Stimulated activated CD8-positive, alpha-beta memory T cell treated with anti-CD3 and anti-CD28 coated beads, Interleukin-4, amount 100 ng/mL, for 4 hours (primary cell): ENCODE results near the gene MRGPRE.
"Not testable (repeated sequence)": the region's sequence is repeated elsewhere in the genome, so short reads cannot be mapped to it uniquely, and the experiment has no call there.

Experiments
- DNase-seq, 2 donors: peaks; one replicate each; pipeline ENCODE4 v3.0.0-alpha.2; 2020; ENCODE audit warnings: low read depth in 2 of 2, low spot score in 1 of 2

The MRGPRE gene, protein sequence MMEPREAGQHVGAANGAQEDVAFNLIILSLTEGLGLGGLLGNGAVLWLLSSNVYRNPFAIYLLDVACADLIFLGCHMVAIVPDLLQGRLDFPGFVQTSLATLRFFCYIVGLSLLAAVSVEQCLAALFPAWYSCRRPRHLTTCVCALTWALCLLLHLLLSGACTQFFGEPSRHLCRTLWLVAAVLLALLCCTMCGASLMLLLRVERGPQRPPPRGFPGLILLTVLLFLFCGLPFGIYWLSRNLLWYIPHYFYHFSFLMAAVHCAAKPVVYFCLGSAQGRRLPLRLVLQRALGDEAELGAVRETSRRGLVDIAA

DNA sequence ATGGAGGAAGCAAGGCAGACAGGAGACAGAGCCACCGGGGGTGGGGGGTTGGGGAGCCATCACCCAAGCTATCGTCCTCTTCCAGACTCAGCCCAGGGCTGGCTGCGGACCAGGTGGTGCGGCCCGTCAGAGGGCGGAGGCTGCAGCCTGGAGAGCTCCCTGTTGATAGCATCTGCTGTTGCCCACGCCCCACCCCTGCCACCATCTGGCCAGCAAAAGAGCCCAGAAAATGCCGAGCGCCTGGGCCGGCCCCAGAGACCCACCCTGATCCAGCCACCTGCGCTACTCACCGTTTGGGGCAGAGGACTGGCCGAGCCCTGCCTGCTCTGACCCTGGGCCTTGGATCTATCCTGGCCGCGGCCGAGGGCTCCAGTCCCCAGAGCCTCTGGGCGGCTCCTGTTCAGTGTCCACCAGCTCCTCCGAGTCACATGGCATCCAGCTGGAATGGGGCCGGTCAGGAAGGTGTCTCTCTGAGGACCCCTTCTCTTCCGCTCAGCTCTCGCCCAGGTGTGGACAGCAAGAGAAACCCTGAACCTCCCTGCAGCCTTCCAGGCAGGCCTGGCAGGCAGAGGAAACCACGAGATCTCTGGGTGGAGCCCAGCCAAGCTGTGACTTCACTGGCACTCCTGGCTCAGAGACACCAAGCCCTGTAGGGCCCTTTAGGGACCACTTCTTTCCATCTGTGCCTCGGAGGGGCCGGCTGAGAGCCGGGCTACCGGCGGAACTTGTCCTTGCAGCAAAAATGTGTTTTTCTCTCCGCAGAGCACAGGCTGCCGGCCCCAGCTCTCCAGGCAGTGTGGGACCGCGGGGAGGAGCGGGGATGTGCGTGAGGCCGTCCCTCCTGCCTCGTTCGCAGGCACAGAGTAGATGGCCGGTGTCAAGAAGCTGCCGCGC, at the start of gene MRGPRE:
Gene MRGPRE, minus strand, starts transcription at position 567 of the 894 bp plus-strand sequence. CDS start 3,618 bp downstream, outside the sequence.
- DNase-seq = no peak

DNA sequence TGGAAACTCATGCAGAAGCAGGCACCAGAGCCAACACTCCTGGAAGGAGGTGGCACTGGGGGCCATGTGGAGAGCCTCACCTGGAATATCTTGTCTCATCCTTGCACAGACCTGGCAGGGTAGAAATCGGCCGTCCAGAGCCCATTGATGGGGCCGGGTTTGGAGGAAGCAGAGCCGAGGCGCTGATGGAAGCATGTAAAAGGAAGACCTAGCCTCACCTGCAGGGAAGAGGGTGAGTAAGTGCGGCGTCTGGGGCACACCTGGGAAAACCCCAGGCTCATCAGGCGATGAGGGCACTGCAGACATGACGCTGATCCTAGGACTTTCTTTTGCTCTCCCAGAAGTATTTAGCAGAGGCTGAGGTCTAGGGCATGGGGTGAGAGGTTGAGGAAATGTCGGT, 48.9 kb upstream of the MRGPRE start:
- not testable (repeated sequence) for DNase-seq

DNA sequence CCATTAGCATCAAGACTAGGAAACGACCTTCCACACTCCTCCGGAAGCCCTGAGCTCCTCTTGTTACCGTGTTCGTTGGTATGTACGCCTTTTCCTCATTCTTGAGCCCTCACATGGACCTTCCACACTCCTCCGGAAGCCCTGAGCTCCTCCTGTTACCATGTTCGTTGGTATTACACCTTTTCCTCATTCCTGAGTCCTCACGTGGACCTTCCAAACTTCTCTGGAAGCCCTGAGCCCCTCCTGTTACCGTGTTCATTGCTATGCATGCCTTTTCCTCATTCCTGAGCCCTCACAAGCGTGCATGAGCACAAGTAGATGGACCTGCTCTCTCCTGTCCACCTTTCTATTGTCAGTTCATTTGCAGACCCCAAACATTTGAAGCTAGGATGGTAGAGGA, 48.4 kb upstream of the MRGPRE start:
- not testable (repeated sequence) for DNase-seq

DNA sequence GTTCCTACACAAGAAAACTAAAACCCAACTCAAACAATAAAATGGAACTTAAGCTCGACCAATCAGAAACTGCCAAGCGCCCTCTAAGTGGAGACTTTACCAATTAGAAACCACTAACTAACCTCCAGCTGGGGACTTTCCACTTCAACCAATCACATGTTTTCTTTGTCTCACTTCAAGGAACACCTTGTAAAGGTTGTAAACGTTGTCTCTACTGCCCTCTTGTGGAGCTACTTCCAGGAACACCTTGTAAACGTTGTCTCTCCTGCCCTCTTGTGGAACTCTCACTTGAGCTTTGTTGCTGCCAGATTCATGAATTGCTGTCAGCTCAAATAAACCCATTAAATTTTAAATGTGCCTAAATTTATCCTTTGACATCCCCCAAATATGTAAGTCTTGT, 46.7 kb upstream of the MRGPRE start:
- DNase-seq = not testable (repeated sequence)

DNA sequence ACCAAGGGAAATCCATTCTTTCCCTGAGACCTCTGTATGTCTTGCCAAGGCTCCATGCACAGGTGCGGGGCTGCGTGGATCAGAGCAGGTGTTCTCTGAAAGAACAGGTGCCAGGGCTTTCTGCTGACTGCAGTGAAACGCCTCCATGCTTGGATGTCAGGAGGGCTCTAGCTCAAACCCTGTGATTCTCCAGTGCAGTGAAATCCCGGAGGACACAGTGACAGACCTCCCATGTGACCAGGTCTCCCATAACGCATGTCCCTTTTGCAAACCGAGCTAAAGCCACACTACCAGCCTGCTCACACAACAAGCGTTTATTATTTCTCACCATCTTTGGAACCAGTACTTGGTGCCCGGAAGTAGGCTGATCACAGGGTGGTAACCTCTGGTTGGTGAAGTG, 41.4 kb upstream of the MRGPRE start:
- DNase-seq = not testable (repeated sequence)

DNA sequence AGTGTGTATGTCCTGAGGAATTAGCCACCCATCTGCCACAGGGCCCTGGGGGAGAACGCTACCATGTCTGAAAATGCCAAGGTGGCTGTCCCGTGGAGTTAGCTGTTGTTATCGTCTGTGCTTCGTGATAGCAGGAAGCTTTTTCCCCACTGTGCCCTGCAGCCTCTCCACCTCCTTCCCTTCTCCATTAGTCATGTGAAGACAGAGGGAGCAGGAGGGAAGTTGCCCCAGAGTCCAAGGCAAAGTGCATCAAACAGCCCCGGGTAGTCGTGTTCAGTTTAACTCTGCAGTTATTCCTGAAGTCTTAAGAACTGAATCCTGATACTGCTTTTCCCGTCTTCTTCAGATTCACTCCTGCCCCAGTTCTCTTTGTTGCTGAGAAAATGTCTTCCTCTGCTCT, 30.3 kb upstream of the MRGPRE start:
- DNase-seq = not testable (repeated sequence)

DNA sequence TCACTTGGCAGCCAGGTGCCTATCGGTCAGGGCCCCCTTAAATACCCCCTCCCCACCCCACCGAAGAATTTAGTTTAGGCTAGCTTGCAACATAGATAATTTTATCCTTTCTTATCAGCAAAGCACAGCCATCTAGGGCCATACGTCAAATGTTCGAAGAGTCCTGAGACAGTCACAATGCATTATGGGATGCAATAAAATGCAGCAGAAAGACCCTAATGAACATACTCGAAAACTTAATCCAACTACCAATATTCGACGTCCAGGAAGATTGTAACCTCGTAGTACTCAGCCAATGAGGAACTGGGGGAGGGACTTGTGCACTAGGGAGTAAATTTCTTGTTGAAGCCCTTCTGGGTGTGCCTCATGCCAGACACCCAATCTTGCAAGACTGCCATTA, 29.6 kb upstream of the MRGPRE start:
- not testable (repeated sequence) for DNase-seq

DNA sequence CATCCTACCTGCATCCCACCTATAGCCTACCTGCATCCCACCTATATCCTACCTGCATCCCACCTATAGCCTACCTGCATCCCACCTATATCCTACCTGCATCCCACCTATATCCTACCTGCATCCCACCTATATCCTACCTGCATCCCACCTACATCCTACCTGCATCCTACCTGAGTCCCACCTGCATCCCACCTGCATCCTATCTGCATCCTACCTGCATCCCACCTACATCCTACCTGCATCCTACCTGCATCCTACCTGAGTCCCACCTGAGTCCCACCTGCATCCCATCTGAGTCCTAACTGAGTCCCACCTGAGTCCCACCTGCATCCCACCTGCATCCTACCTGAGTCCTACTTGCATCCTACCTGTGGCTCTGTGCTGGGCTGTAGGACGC, 25.3 kb upstream of the MRGPRE start:
- DNase-seq = not testable (repeated sequence)

DNA sequence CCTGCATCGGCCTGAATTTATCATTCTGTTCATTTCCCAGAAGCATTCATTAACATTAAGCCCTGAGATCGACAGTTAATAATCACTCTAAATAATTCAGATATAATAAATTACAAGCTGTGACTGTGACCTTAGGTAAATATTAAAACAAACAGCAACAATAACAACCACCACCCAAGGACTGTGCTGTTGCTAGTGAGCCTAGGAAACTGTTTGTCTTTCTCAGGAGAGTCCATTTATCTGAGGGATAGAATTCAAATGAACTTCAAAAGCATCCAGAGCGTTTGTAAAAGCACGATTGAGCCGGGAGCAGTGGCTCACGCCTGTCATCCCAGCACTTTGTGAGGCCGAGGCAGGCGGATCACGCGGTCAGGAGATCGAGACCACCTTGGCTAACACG, 23.0 kb upstream of the MRGPRE start:
- not testable (repeated sequence) for DNase-seq

DNA sequence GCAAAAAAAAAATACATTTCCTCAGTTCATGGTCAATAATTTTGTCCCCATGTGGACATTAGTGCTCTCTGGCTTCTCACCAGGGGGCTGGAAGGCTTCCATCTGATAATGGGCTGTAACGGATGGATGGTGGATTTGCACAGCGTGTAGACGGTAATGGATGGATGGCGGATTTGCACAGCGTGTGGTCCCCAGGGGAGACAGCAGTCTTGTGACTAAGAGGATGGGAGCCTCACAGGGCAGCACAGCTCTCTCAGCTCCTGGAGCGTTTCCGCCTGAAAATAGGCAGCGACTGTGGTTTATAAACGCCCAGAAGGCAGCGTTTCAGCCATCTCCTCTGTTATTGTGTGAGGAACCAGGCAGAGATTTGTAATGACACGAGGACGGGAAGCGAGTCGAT, 22.6 kb upstream of the MRGPRE start:
- not testable (repeated sequence) for DNase-seq

DNA sequence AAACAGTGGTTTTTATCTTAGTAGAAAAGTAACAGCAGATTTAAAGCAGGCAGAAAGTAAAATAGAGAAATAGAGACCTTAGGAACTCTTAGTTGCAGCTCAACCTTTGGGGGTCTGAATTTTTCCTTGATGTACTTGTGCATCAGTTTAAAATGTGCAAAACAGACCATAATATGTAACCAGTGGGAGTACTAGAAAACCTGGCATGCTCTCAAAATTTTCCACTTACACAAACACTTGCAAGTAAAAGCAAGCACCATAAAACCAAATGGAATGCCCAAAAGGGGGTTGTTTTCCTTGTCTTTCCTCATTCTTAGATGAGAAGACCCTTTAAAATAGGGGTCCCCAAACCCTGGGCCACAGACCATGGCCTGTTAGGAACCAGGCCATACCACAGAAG, 12.9 kb upstream of the MRGPRE start:
- DNase-seq = no peak

DNA sequence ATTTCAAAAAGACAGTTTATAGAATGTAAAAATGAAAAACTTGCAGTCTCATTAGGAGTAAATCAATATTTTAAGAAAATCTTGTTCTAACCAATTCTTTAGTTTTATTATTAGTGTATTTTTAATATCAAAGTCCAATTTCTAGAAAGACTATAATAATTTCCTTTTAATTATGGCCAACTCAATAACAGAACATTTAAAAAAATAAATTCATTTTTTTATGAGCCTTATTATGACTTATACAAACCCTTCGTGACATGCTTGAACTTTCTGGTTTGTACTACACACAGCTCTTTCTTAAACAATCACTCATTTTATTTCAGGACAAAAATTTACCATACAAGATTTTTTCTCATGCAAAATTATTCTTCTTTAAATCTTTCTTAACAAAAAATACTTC, 11.7 kb upstream of the MRGPRE start:
- no peak for DNase-seq

DNA sequence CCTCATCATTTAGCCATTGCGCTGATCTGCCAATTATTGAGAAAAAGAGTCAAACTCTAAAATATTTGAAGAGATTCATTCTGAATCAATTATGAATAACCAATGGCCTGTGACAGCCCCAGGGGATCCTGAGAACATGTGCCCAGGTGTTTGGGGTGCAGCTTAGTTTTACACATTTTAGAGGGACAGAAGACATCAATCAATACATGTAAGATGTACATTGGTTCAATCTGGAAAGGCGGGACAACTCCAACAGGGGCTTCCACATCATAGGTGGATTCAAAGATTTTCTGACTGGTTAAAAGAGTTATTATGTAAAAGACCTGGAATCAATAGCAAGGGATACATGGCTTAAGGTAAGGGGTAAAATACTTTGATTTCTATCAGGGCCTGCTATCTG, 4.9 kb upstream of the MRGPRE start:
- no peak for DNase-seq

DNA sequence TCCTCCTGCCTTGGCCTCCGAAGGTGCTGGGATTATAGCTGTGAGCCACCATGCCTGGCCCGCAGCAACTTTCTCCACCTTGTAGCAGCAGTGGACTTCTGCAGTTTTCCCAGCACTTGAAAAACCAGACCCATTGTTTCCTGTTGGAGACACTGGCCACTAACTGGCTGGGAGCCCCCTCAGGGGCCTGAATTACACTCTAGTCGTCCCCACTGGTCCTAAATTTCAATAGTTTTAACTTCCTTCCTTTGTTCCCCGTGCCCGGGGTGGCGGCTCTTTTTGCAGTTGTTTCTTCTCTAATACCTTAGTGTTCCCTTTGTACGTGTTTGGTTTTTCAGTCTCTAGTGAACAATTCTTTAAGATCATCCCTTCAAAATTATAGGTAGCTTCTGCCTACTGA, 2.6 kb upstream of the MRGPRE start:
- no peak for DNase-seq

DNA sequence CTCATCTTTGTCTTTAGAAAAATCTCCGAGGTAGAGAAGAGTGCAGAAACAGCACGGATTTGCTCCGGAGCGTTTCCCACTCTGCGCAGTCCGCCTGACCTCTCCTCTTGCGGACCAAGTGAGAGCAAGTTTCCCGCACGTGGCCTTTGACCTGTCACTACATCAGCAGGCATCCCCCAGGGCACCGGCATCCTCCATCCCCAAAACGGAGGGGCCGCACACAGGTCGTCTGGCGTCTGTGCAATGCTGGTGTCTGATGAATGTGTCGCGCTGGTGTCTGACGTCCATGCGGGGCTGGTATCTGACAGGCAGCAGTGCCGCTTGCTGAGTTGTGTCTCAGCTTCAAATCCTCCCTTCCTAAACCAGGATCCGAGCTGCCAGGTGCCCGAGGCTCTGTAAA, 739 bp upstream of the MRGPRE start:
- no peak for DNase-seq

DNA sequence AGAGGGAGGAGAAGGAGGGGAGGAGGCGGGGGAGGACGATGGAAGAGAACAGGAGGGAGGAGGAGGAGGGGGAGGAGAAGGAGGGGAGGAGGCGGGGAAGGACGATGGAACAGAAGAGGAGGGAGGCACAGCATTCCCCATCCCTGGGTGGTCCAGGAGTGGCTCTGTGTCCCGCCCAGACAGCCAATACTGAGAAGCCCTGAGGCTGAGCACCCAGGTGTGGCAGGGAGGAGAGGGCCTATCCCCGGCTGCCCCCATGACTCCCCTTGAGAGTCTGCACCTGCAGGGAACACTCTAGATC, 717 bp downstream of the MRGPRE start:
- no peak for DNase-seq

DNA sequence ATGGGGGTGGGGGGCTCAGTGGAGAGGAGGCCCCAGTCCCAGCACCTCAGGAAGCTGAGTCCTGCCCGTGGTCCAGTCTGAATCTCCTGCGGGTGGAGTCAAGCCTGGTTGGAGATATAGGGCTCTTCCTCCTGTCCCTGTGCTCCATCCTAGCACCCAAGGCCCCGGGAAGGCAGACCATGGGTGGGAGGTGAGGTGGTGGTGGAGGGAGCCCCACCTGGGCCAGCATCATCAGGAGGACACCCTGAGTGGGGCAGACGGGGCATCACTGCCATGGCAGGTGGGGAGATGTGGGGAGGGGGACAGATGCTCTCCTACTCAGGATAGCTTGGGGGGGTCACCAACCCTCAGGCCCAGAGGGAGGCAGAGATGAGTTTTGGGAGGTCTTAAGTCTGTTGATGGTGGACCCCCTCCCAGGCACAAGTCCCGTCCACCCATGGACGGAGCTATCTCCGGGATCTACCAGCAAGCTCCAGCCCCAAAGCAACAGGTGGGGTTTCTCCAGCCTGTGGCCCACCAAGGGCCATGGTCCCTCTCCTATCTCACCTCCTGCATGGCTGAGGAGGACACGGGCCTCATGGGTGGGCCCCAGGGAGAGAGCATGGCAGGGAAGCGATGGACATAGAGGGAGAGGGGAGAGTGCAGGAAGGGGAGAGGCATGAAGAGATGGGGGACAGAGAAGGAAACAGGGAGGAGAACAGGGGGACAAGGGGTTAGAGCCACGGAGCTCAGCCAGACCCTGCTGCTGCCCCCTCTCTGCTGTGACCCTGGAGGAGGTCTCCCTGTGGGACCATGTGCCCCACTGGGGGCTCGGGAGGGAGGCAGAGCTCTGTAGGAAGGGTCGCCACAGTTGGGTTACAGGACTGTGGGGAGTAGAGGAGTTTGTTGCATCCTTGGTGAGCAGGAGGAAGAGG, 1.3 kb downstream of the MRGPRE start:
- DNase-seq = no peak

DNA sequence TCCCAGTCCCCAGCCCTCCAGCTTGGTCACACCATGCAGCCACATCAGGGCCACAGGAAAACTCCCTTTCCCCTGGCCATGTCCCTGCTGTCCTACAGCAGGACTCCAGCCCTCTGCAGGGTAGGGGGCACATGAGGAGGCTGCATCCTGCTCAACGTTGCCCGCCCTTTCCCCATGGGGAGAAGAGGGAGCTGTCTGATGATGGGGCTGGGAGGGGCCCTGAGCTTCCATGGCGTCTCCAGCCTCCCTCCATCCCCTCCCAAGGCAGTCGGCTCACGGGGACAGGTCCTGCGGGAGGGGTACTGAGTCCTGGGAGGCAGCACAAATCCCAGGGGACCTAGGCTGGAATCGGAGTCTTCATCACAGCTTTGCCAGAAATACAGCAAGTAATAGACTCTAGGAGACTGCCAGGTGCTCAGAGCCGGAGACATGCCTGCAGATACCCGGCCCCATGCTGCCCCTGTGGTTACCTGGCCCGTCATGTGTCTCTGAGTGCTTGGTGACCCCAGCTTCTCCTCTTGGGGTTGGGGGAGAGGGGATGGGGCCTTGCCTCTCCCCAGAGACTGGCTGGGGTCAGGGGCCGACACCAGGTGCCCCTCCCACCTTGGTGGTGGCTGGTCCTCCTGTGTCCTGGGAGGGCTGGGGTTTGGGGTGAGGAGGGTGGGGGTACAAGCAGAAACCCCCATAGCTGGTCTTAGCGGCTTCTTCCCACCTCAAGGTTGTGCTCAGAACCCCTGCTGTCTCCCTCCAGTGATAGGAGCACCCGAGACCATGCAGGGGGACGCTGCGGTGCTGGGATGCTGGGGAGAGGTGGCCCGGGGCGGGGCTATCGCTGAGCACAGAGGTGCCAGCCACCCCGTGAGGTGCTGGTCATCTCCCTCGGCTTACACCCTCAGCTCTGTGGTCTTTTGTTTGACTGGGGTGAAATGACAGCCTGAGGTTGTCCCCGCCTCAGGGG, 2.3 kb downstream of the MRGPRE start:
- no peak for DNase-seq

DNA sequence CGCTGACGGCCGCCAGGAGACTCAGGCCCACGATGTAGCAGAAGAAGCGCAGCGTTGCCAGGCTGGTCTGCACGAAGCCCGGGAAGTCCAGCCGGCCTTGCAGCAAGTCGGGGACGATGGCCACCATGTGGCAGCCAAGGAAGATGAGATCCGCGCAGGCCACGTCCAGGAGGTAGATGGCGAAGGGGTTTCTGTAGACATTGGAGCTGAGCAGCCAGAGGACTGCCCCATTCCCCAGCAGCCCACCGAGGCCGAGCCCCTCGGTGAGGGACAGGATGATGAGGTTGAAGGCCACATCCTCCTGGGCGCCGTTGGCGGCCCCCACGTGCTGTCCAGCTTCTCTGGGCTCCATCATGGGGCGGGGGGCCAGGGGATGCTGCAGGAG, 3.8 kb downstream of the MRGPRE start:
- DNase-seq = no peak
